ENCODE measurements around the gene GBX2.
A peak's percentile ranks its signal among the peaks of the same experiment; 100 is the strongest.

GBX2 gene

DNA sequence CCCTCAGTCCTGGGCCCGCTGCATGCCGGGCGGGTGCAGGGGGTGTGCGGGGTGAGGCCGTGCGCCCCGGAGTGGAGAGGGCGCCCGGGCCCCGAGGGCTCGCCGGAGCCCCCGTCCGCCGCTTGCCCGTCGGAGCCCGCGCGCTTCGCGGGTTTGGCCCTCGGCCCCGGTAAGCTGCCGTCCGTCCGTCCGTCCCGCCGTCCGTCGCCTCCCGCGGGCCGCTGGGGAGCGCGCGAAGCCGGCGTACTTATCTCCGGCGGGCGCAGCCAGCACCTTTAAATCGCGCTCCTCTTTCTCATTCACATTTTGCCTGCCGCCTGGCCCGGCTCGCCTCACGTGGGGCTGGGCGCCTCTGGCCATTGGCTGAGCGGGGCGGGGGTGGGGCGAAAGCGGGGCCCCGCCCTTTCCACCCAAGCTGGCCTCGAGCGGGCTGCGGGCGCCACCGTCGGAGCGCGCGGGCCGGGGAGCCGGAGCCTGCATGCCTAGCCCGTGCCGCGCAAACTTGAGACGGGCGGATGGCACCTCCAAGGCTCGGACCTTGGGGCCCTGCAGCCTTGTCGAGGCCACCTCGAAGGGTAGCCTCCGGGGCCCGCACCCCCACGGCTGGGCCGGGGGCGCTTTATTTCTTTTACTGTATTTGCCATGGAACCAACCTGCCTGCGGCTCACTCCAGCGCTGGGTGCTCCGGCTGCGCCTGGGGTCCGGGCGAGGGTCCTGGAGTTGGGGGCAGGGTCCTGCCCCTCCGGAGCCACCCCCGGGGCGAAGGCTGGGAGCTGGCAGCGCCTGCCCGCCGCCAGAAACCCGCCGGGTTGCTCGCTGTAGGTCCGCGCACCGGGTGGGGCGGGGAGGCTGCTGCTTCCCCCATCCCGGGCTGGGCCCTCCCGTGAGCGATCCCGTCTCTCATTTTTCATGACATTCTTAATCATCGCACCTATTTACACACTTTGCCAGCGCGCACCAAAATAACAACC is at the start of gene GBX2:
TSS of gene GBX2 (minus strand) at position 277 of the 971 bp plus-strand sequence. CDS start 415 bp downstream, outside the sequence.
- peak; percentile 59 for DNase-seq

- no peak for DNase-seq
Measured at GRCh38 chr2:236217926-236218325, 49.7 kb upstream of the GBX2 start.

GRCh38 chr2:236216711-236217110 is 48.5 kb upstream of the GBX2 start:
- DNase-seq = no peak

DNA sequence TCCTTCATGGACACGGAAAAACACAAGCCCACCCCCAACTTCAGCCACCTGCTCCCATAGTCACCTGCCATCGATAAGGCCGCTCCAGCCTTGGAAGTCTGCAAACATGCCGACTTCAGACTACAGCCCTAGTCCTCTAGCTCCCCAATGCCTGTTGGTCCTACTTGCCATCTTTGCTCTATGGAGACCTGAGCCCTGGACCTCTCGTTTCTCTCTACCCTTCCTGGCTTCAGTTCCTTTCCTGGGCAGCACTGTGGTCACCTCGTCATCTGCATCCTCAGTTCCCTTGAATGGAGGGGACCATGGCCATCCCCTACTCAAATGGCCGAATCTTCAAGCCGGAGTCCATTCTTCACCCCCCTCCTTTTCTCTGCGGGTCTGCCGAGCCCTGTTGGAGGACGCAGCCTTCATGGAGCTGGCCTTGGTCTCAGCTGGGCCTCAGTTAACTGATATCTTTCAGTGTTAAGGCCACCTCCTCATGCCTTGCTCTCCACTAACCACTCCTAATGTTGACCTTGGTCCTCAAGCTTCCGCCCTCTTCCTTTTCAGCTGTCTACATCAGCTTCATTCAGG is 47.7 kb upstream of the GBX2 start:
- DNase-seq = no peak

- no peak for DNase-seq
Measured at GRCh38 chr2:236215196-236215595, 47.0 kb upstream of the GBX2 start.

DNA sequence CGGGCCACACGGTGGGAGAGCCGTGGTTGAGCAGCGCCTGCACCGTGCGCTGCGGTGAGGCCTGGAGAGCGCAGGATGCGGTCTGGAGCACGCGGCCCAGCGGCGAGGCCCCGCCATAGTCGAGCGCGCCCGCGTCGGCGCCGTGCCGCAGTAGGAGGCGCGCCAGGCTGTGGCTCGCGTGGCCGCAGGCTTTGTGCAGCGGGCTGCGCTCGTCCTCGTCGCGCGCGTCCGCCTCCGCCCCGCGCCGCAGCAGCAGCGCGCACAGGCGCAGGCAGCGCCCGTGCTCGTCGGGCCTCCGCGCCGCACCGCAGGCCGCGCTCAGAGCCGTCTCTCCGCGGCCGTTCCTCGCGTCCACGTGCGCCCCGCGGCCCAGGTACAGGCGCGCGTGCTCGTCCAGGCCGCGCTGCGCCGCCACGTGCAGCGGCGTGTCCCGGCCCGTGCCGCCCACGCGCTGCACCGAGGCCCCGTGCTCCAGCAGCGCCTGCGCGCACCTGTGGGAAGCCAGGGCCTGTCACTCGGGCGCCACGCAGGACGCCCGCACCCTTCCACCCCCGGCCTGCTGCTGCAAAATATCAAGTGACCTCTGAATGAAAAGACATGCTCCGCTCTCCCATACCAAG is 46.3 kb upstream of the GBX2 start:
- DNase-seq = no peak

DNA sequence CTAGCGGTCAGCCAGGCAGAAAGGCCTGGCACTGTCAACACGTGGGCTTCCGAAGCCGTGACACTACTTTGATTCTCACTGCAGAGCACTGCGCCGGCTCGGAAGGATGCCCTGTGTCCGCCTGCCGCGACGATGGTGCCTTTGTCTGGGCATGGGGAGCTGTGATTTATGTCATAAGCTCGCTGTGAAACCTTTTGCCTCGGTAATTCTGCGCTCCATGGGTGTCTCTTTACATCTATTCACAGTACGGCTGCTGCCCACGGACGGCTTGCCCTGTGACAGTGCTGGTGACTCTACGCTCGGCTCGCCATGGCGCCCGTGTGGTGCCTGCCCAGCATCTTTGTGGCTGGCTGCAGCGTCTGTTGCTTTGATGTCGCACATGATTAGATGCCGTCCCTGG is 43.1 kb upstream of the GBX2 start:
- DNase-seq = no peak

DNA sequence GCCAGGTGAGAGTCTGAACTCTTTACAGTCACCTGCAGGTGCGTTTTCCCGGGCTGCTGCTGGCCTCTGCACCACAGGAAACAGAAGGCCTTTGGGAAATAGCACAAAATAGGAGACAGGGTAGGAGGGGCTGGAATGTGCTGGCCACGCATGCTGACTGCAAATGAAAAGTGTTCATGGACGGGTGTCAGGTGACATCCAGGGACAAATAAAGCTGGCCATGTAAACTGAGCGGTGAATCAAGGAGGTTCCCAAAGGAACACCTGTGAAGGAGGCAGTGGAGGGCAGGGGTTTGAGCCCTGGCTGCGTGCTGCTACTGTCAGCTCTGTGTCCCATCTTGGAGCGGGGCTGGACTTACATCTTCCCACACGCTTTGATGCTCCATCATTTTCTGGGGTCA is 42.4 kb upstream of the GBX2 start:
- DNase-seq = no peak

- DNase-seq = no peak
Measured at GRCh38 chr2:236209996-236210395, 41.8 kb upstream of the GBX2 start.

- DNase-seq = peak; percentile 2
Measured at GRCh38 chr2:236209535-236209934, 41.3 kb upstream of the GBX2 start.

- DNase-seq = no peak
Measured at GRCh38 chr2:236208019-236208926, 40.1 kb upstream of the GBX2 start.

- no peak for DNase-seq
Measured at GRCh38 chr2:236207472-236207871, 39.3 kb upstream of the GBX2 start.

- DNase-seq = no peak
Measured at GRCh38 chr2:236205867-236206645, 37.9 kb upstream of the GBX2 start.

GRCh38 chr2:236204953-236205352 is 36.8 kb upstream of the GBX2 start:
- DNase-seq = no peak

DNA sequence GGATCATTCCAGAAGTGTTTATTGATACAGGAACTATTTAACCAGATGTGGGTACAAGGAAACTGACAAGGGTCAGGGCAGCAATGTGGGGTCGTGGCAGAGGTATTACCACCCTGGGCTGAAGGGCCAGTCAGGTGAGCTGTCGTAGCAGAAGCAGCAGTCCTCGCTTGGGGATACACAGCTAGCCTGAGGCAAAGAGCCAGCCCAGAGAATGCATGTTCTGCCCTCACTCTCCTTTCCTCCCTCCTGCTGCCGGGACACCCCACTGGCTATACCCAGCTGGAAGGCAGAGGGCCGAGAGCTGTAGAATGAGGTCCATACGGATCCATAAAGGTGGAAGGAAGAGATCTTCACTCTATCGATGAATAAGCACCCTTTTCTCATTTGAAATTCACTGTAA is 32.2 kb upstream of the GBX2 start:
- DNase-seq = no peak

- DNase-seq = no peak
Measured at GRCh38 chr2:236196366-236196765, 28.2 kb upstream of the GBX2 start.

- DNase-seq = no peak
Measured at GRCh38 chr2:236195726-236196125, 27.5 kb upstream of the GBX2 start.

DNA sequence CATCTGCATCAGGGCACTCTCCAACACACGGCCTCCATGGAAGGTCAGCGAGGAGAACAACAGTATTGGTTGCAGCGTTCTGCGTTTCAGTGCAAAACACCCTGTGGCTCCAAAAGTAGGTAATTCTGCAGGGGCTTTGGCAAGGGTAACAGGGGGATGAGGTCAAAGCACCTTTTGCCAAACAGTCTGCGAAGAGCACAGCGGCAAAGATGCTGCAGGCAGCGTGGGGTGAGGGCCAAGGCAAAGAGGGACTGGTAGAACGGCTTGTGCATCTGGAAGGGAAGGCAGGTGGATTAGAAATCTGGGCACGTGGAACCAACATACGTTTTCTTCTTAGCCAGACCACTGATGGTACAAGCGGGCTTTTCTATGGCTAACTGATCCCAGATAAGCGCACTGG is 26.6 kb upstream of the GBX2 start:
- DNase-seq = no peak

- no peak for DNase-seq
Measured at GRCh38 chr2:236193026-236193425, 24.8 kb upstream of the GBX2 start.

- no peak for DNase-seq
Measured at GRCh38 chr2:236190674-236191073, 22.5 kb upstream of the GBX2 start.

DNA sequence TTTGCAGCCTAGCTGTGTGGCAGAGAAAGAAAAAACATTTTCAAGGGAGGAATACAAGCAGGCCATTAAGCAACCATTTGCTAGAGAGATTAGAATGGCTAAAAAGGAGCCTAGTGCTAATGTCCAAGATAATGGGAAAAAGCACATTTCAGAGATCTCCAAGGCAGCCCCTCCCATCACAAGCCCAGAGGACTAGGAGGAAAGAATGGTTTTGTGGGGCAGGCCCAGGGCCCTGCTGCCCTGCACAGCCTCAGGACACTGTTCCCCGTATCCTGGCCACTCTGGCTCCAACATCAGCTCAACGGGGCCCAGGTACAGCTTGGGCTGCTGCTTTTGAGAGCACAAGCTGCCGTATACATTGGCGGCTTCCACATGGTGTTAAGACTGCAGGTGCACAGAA is 16.5 kb upstream of the GBX2 start:
- DNase-seq = no peak
